GM23248 (cell line): ENCODE results near the gene KDELR3. TPM values are rescaled to one million over a fixed set of nuclear protein-coding genes. Genes with fewer than 3 reads are reported as not detected.

Experiments
- DNase-seq: peaks from one replicate; pipeline ENCODE4 v3.0.0-alpha.2; 2015
- H2AFZ ChIP-seq: fragments of 200-600 bp; sonication (generic); 2 replicates; pipeline ENCODE4 v1.6.1; 2016; ENCODE audit warnings: antibody characterized with exemption
- H3F3A ChIP-seq: fragments of 200-600 bp; sonication (generic); 2 replicates; pipeline ENCODE4 v1.6.1; 2016; ENCODE audit warnings: mild to moderate bottlenecking, antibody characterized with exemption, mixed run types; ENCODE audit not compliant: insufficient read depth
- H3K27ac ChIP-seq: fragments of 200-600 bp; sonication (generic); 2 replicates; pipeline ENCODE4 v1.5.1; 2016; ENCODE audit warnings: mild to moderate bottlenecking
- H3K27me3 ChIP-seq: fragments of 200-600 bp; sonication (generic); replicated peaks from 2 replicates; pipeline ENCODE4 v1.6.1; 2016; ENCODE audit warnings: mild to moderate bottlenecking; ENCODE audit not compliant: insufficient read depth
- H3K36me3 ChIP-seq: fragments of 200-600 bp; sonication (generic); 2 replicates; pipeline ENCODE4 v1.6.1; 2016; ENCODE audit warnings: low read depth, mild to moderate bottlenecking
- H3K4me1 ChIP-seq: fragments of 200-600 bp; sonication (generic); 2 replicates; pipeline ENCODE4 v1.6.1; 2016; ENCODE audit warnings: mild to moderate bottlenecking; ENCODE audit not compliant: insufficient read depth
- H3K4me2 ChIP-seq: fragments of 200-600 bp; sonication (generic); one replicate; pipeline ENCODE4 v1.6.1; 2016; ENCODE audit warnings: mild to moderate bottlenecking; ENCODE audit not compliant: unreplicated experiment
- H3K4me3 ChIP-seq: fragments of 200-600 bp; sonication (generic); 2 replicates; pipeline ENCODE4 v1.5.1; 2016; ENCODE audit warnings: mild to moderate bottlenecking
- H3K79me2 ChIP-seq: fragments of 200-600 bp; sonication (generic); 2 replicates; pipeline ENCODE4 v1.6.1; 2016; ENCODE audit warnings: mild to moderate bottlenecking; ENCODE audit not compliant: insufficient read depth
- H3K9ac ChIP-seq: fragments of 200-600 bp; sonication (generic); 2 replicates; pipeline ENCODE4 v1.6.1; 2016; ENCODE audit warnings: mild to moderate bottlenecking
- H3K9me2 ChIP-seq: fragments of 200-600 bp; sonication (generic); 2 replicates; pipeline ENCODE4 v1.6.1; 2016; ENCODE audit warnings: mixed run types, mild to moderate bottlenecking, moderate library complexity; ENCODE audit not compliant: insufficient read depth
- H3K9me3 ChIP-seq: fragments of 200-600 bp; sonication (generic); one replicate; pipeline ENCODE4 v1.6.1; 2017; ENCODE audit warnings: low read depth
- H4K20me1 ChIP-seq: fragments of 200-600 bp; sonication (generic); 2 replicates; pipeline ENCODE4 v1.6.0; 2016; ENCODE audit not compliant: insufficient read depth
- EZH2 ChIP-seq: fragments of 200-600 bp; sonication (generic); IDR thresholded peaks from 2 replicates; pipeline ENCODE4 v1.6.1; 2018; ENCODE audit warnings: antibody characterized with exemption, mild to moderate bottlenecking; ENCODE audit not compliant: insufficient read depth, poor library complexity, severe bottlenecking
- EZH2phosphoT487 ChIP-seq: fragments of 200-600 bp; sonication (generic); IDR thresholded peaks from 2 replicates; pipeline ENCODE4 v1.6.1; 2018; ENCODE audit warnings: antibody characterized with exemption, moderate library complexity, mild to moderate bottlenecking, low read depth; ENCODE audit not compliant: insufficient read depth
- WGBS, 2 experiments: methylation state at CpG; one replicate each; pipeline ENCODE4 v1.1.6; 2015 to 2017; ENCODE audit warnings: low lambda C conversion rate in 2 of 2, low coverage in 1 of 2; ENCODE audit errors: missing lambda C conversion rate in 2 of 2; 5-methylcytosine and 5-hydroxymethylcytosine counted together
- in situ Hi-C: fragments of 300-500 bp; cut with MboI; formaldehyde crosslinking; loops from 2 replicates; pipeline ENCODE4 v1.15.0; 2020
- polyA plus RNA-seq: library from polyadenylated mRNA; unstranded; fragments of >200 nt; fragmentation: Nextera tagmentation; extraction: Ambion mirVana; gene quantifications from 2 replicates; pipeline ENCODE4 v1.2.1, GENCODE V29; 2016
- total RNA-seq: library from RNA; depleted of rRNA; stranded (reverse); fragments of >200 nt; shearing (Covaris generic); gene quantifications from 2 replicates; pipeline ENCODE4 v1.2.3, GENCODE V29; 2014

The KDELR3 gene
- total and polyA plus RNA-seq, 2 experiments from 2014 or later, result 191 to 326 TPM

GRCh38 chr22:38518620-38519019 lies 50.7 kb downstream of the KDELR3 start:
- H3K9me2 ChIP-seq, result no peaks in the 10 kb centered on the region
- H3K4me2 ChIP-seq, result no peak overlapping the region
- H3K4me3 ChIP-seq, result no peak overlapping the region
- no peaks in the 10 kb centered on the region for H3K27me3 ChIP-seq
- no peak for TF ChIP-seq EZH2phosphoT487
- H3K9me3 ChIP-seq, result no peaks in the 10 kb centered on the region
- H2AFZ ChIP-seq, result no peak overlapping the region
- DNase-seq, result no peak
- H3K9ac ChIP-seq, result no peak overlapping the region
- H3K79me2 ChIP-seq, result no peaks in the 10 kb centered on the region
- no peaks in the 10 kb centered on the region for H3K36me3 ChIP-seq
- H3K4me1 ChIP-seq, result no peaks in the 10 kb centered on the region
- 87 to 93% methylated on average over 4 of the region's 4 CpGs for WGBS, 2 experiments
- H4K20me1 ChIP-seq, result no peaks in the 10 kb centered on the region
- H3K27ac ChIP-seq, result no peak overlapping the region
- no peaks in the 10 kb centered on the region for H3F3A ChIP-seq
- in situ Hi-C loops, result no loop called here

- WGBS, 2 experiments, result 94 to 100% methylated on average over 2 of the region's 2 CpGs
- Histone ChIP-seq H3K79me2 (no peaks in the 10 kb centered on the region), H3K27ac (no peak overlapping the region), H3K36me3 (no peaks in the 10 kb centered on the region), H3K4me2 (no peak overlapping the region), H3K27me3 (no peaks in the 10 kb centered on the region), H3K9me3 (no peaks in the 10 kb centered on the region), H3F3A (no peaks in the 10 kb centered on the region), H3K9ac (no peak overlapping the region), H4K20me1 (no peaks in the 10 kb centered on the region), H3K4me1 (no peaks in the 10 kb centered on the region), H2AFZ (no peak overlapping the region), H3K9me2 (no peaks in the 10 kb centered on the region), H3K4me3 (no peak overlapping the region)
- DNase-seq, result no peak
- in situ Hi-C loops, result no loop called here
- TF ChIP-seq EZH2phosphoT487 (no peak), EZH2 (no peak)
Measured at GRCh38 chr22:38519453-38520250, 51.8 kb downstream of the KDELR3 start.

- TF ChIP-seq EZH2 (no peak), EZH2phosphoT487 (no peak)
- Histone ChIP-seq H3K4me3 (no peak overlapping the region), H3K9ac (no peak overlapping the region), H3K4me1 (no peaks in the 10 kb centered on the region), H3K4me2 (no peak overlapping the region), H3K9me2 (no peaks in the 10 kb centered on the region), H3K27ac (no peak overlapping the region), H3K36me3 (no peaks in the 10 kb centered on the region), H3K9me3 (no peaks in the 10 kb centered on the region), H2AFZ (no peak overlapping the region), H3K79me2 (no peaks in the 10 kb centered on the region), H3F3A (no peaks in the 10 kb centered on the region), H3K27me3 (no peaks in the 10 kb centered on the region), H4K20me1 (no peaks in the 10 kb centered on the region)
- DNase-seq, result no peak
- WGBS, 2 experiments, result 96 to 99% methylated on average over 3 of the region's 3 CpGs
- in situ Hi-C loops, result no loop called here
Measured at GRCh38 chr22:38523029-38523428, 55.1 kb downstream of the KDELR3 start.

GRCh38 chr22:38523479-38523878 lies 55.6 kb downstream of the KDELR3 start:
- Histone ChIP-seq H3K9ac (no peak overlapping the region), H3K4me2 (no peak overlapping the region), H3K27me3 (no peaks in the 10 kb centered on the region), H4K20me1 (no peaks in the 10 kb centered on the region), H3K9me2 (no peaks in the 10 kb centered on the region), H3K4me1 (no peaks in the 10 kb centered on the region), H3F3A (no peaks in the 10 kb centered on the region), H2AFZ (no peak overlapping the region), H3K79me2 (no peaks in the 10 kb centered on the region), H3K27ac (no peak overlapping the region), H3K9me3 (no peaks in the 10 kb centered on the region), H3K36me3 (no peaks in the 10 kb centered on the region), H3K4me3 (no peak overlapping the region)
- WGBS, 2 experiments, result 93 to 95% methylated on average over 5 of the region's 5 CpGs
- no peak for TF ChIP-seq EZH2phosphoT487
- no peak for TF ChIP-seq EZH2
- in situ Hi-C loops, result no loop called here
- no peak for DNase-seq
